Immature natural killer cell (primary cell): Measurements from ENCODE around the gene EIF4E1B. TPM values are rescaled to one million over a fixed set of nuclear protein-coding genes. Genes with fewer than 3 reads are reported as not detected.
A peak's percentile ranks its signal among the peaks of the same experiment; 100 is the strongest.

Experiments
- DNase-seq, 3 donors: peaks; one replicate each; pipeline ENCODE4 v3.0.0; 2022; ENCODE audit warnings: mixed read lengths in 1 of 3
- H3K27ac Mint-ChIP-seq, 6 donors: one replicate each; pipeline ENCODE4 v1.8.0; 2020; ENCODE audit warnings: mixed read lengths in 6 of 6, mild to moderate bottlenecking in 5 of 6, inconsistent platforms in 4 of 6, moderate library complexity in 3 of 6
- H3K27me3 Mint-ChIP-seq, 3 donors: one replicate each; pipeline ENCODE4 v1.8.0; 2020 to 2021; ENCODE audit warnings: low read depth in 3 of 3, mild to moderate bottlenecking in 3 of 3, mixed read lengths in 3 of 3, moderate library complexity in 3 of 3, inconsistent platforms in 1 of 3
- H3K36me3 Mint-ChIP-seq, 3 donors: one replicate each; pipeline ENCODE4 v1.8.0; 2020; ENCODE audit warnings: mixed read lengths in 3 of 3, inconsistent platforms in 2 of 3, mild to moderate bottlenecking in 2 of 3
- H3K4me1 Mint-ChIP-seq, 2 donors: one replicate each; pipeline ENCODE4 v1.8.0; 2020; ENCODE audit warnings: inconsistent platforms in 2 of 2, mild to moderate bottlenecking in 2 of 2, mixed read lengths in 2 of 2, moderate library complexity in 1 of 2
- H3K4me3 Mint-ChIP-seq, 5 donors: one replicate each; pipeline ENCODE4 v1.8.0; 2020; ENCODE audit warnings: mild to moderate bottlenecking in 5 of 5, mixed read lengths in 5 of 5, inconsistent platforms in 3 of 5, moderate library complexity in 3 of 5
- H3K9me3 Mint-ChIP-seq, 6 donors: one replicate each; pipeline ENCODE4 v1.8.0; 2020; ENCODE audit warnings: mild to moderate bottlenecking in 6 of 6, mixed read lengths in 6 of 6, inconsistent platforms in 4 of 6, moderate library complexity in 3 of 6
- polyA plus RNA-seq, 3 donors: library from polyadenylated mRNA; unstranded; fragments of 300-500 nt; fragmentation: Illumina TruSeq; gene quantifications; one replicate each; pipeline ENCODE4 v1.2.3, GENCODE V29; 2021

EIF4E1B gene
- polyA plus RNA-seq, 3 donors from 2014 or later, result not detected

- Mint-ChIP-seq H3K36me3 (peaks cover 0 to 9% (median 8%) of the 10 kb centered on the region in 3 donors), H3K27ac (no peak overlapping the region), H3K4me1 (peaks cover 22 to 31% of the 10 kb centered on the region in 2 donors), H3K27me3 (peaks cover 5 to 12% (median 7%) of the 10 kb centered on the region in 3 donors), H3K4me3 (peak overlapping the region in 1 of 5 donors; percentile 21), H3K9me3 (no peaks in the 10 kb centered on the region)
- peak; percentile 73 to 79 (median 76) for DNase-seq
Observed at GRCh38 chr5:176660860-176661641, 30.6 kb downstream of the EIF4E1B start.

GRCh38 chr5:176661676-176662075 lies 31.2 kb downstream of the EIF4E1B start:
- H3K4me3 Mint-ChIP-seq, result no peak overlapping the region
- H3K4me1 Mint-ChIP-seq, result peaks cover 22 to 31% of the 10 kb centered on the region in 2 donors
- DNase-seq, result no peak
- H3K36me3 Mint-ChIP-seq, result peaks cover 0 to 4% (median 3%) of the 10 kb centered on the region in 3 donors
- peaks cover 5 to 12% (median 7%) of the 10 kb centered on the region in 3 donors for H3K27me3 Mint-ChIP-seq
- H3K27ac Mint-ChIP-seq, result no peak overlapping the region
- H3K9me3 Mint-ChIP-seq, result no peaks in the 10 kb centered on the region

- Mint-ChIP-seq H3K4me1 (peaks cover 22 to 30% of the 10 kb centered on the region in 2 donors), H3K4me3 (no peak overlapping the region), H3K27me3 (peaks cover 5 to 12% (median 7%) of the 10 kb centered on the region in 3 donors), H3K27ac (no peak overlapping the region), H3K36me3 (peaks cover 0 to 4% (median 3%) of the 10 kb centered on the region in 3 donors), H3K9me3 (no peaks in the 10 kb centered on the region)
- no peak for DNase-seq
Observed at GRCh38 chr5:176662371-176663333, 32.2 kb downstream of the EIF4E1B start.

- no peak for DNase-seq
- Mint-ChIP-seq H3K4me1 (peaks cover 14 to 21% of the 10 kb centered on the region in 2 donors), H3K27ac (no peak overlapping the region)
Observed at GRCh38 chr5:176663566-176663965, 33.1 kb downstream of the EIF4E1B start.

GRCh38 chr5:176664479-176664878 lies 34.0 kb downstream of the EIF4E1B start:
- Mint-ChIP-seq H3K4me3 (no peak overlapping the region), H3K36me3 (no peaks in the 10 kb centered on the region), H3K27ac (no peak overlapping the region), H3K4me1 (peaks cover 5 to 12% of the 10 kb centered on the region in 2 donors), H3K27me3 (peaks cover 5 to 24% (median 7%) of the 10 kb centered on the region in 3 donors), H3K9me3 (no peaks in the 10 kb centered on the region)
- no peak for DNase-seq

More at GRCh38 chr5:176663566-176663965, 33.1 kb downstream of the EIF4E1B start:
- H3K36me3 Mint-ChIP-seq, result no peaks in the 10 kb centered on the region
- no peak overlapping the region for H3K4me3 Mint-ChIP-seq
- peaks cover 5 to 18% (median 7%) of the 10 kb centered on the region in 3 donors for H3K27me3 Mint-ChIP-seq
- no peaks in the 10 kb centered on the region for H3K9me3 Mint-ChIP-seq

- Mint-ChIP-seq H3K4me3 (no peak overlapping the region), H3K9me3 (no peaks in the 10 kb centered on the region), H3K36me3 (no peaks in the 10 kb centered on the region), H3K4me1 (peaks cover 4 to 8% of the 10 kb centered on the region in 2 donors), H3K27ac (no peak overlapping the region), H3K27me3 (peaks cover 5 to 24% (median 7%) of the 10 kb centered on the region in 3 donors)
- no peak for DNase-seq
Observed at GRCh38 chr5:176664886-176665285, 34.4 kb downstream of the EIF4E1B start.

GRCh38 chr5:176665517-176665916 lies 35.0 kb downstream of the EIF4E1B start:
- DNase-seq, result no peak
- H3K4me1 Mint-ChIP-seq, result peaks cover 4 to 6% of the 10 kb centered on the region in 2 donors
- peaks cover 5 to 25% (median 7%) of the 10 kb centered on the region in 3 donors for H3K27me3 Mint-ChIP-seq
- H3K4me3 Mint-ChIP-seq, result no peak overlapping the region
- no peaks in the 10 kb centered on the region for H3K9me3 Mint-ChIP-seq
- no peak overlapping the region for H3K27ac Mint-ChIP-seq
- no peaks in the 10 kb centered on the region for H3K36me3 Mint-ChIP-seq

- peaks cover 8 to 29% (median 11%) of the 10 kb centered on the region in 3 donors for H3K27me3 Mint-ChIP-seq
- H3K9me3 Mint-ChIP-seq, result no peaks in the 10 kb centered on the region
- no peaks in the 10 kb centered on the region for H3K4me1 Mint-ChIP-seq
- H3K36me3 Mint-ChIP-seq, result no peaks in the 10 kb centered on the region
- H3K27ac Mint-ChIP-seq, result no peak overlapping the region
- no peak overlapping the region for H3K4me3 Mint-ChIP-seq
- no peak for DNase-seq
Observed at GRCh38 chr5:176667637-176668036, 37.2 kb downstream of the EIF4E1B start.

- Mint-ChIP-seq H3K36me3 (no peaks in the 10 kb centered on the region), H3K27me3 (peaks cover 3 to 25% (median 7%) of the 10 kb centered on the region in 3 donors), H3K27ac (no peak overlapping the region), H3K4me3 (no peak overlapping the region), H3K4me1 (peaks cover 11 to 14% of the 10 kb centered on the region in 2 donors), H3K9me3 (no peaks in the 10 kb centered on the region)
- DNase-seq, result no peak
Observed at GRCh38 chr5:176670449-176670848, 40.0 kb downstream of the EIF4E1B start.

GRCh38 chr5:176671399-176671798 lies 40.9 kb downstream of the EIF4E1B start:
- peaks cover 11 to 14% of the 10 kb centered on the region in 2 donors for H3K4me1 Mint-ChIP-seq
- H3K27ac Mint-ChIP-seq, result no peak overlapping the region
- no peak overlapping the region for H3K4me3 Mint-ChIP-seq
- no peak for DNase-seq
- H3K36me3 Mint-ChIP-seq, result no peaks in the 10 kb centered on the region
- no peaks in the 10 kb centered on the region for H3K9me3 Mint-ChIP-seq
- H3K27me3 Mint-ChIP-seq, result peaks cover 3 to 22% (median 3%) of the 10 kb centered on the region in 3 donors

GRCh38 chr5:176671890-176672747 lies 41.6 kb downstream of the EIF4E1B start:
- Mint-ChIP-seq H3K4me3 (no peak overlapping the region), H3K9me3 (no peaks in the 10 kb centered on the region), H3K4me1 (peaks cover 11 to 14% of the 10 kb centered on the region in 2 donors), H3K27me3 (peaks cover 6 to 22% (median 6%) of the 10 kb centered on the region in 3 donors), H3K36me3 (no peaks in the 10 kb centered on the region), H3K27ac (no peak overlapping the region)
- no peak for DNase-seq

GRCh38 chr5:176673651-176674583 lies 43.4 kb downstream of the EIF4E1B start:
- DNase-seq, result no peak
- Mint-ChIP-seq H3K9me3 (no peaks in the 10 kb centered on the region), H3K4me3 (no peak overlapping the region), H3K27ac (no peak overlapping the region), H3K4me1 (peaks cover 11 to 14% of the 10 kb centered on the region in 2 donors), H3K36me3 (no peaks in the 10 kb centered on the region), H3K27me3 (peaks cover 10 to 16% (median 11%) of the 10 kb centered on the region in 3 donors)
